A549 (cell line): ENCODE results near the gene ELOVL5.

Experiments used
- CHD2 ChIP-seq: fragments of 150-350 bp; IDR thresholded peaks from 2 replicates; pipeline ENCODE4 v1.6.1; 2014; ENCODE audit warnings: low read length; ENCODE audit not compliant: partially characterized antibody
- CTCF ChIP-seq: fragments of >200 bp; sonication (Bioruptor Twin); formaldehyde crosslinking; IDR thresholded peaks from 3 replicates; pipeline ENCODE4 v1.5.1; 2016
- ESRRA ChIP-seq: fragments of 150-350 bp; IDR thresholded peaks from 2 replicates; pipeline ENCODE4 v1.6.1; 2014; ENCODE audit warnings: mild to moderate bottlenecking, low read length, borderline replicate concordance
- JUNB ChIP-seq: fragments of >200 bp; sonication (Bioruptor Twin); formaldehyde crosslinking; IDR thresholded peaks from 2 replicates; pipeline ENCODE4 v1.6.1; 2016
- MAX ChIP-seq: IDR thresholded peaks from 2 replicates; pipeline ENCODE4 v1.6.1; 2012
- NR3C1 ChIP-seq: fragments of >200 bp; sonication (Bioruptor Twin); formaldehyde crosslinking; IDR thresholded peaks from 3 replicates; pipeline ENCODE4 v1.6.1; 2017
- POLR2A ChIP-seq: IDR thresholded peaks from 2 replicates; pipeline ENCODE4 v1.6.1; 2012; ENCODE audit warnings: mild to moderate bottlenecking, low read length
- POLR2AphosphoS2 ChIP-seq: conservative IDR thresholded peaks from 2 replicates; pipeline ENCODE4 v1.6.1; 2012; ENCODE audit warnings: low read length, improper control_type of control experiment, inconsistent platforms
- RAD21 ChIP-seq, 2 experiments: fragments of >200 bp in 1 of 2; sonication (Bioruptor Twin) in 1 of 2; formaldehyde crosslinking in 1 of 2; IDR thresholded peaks in 1 of 2; conservative IDR thresholded peaks in 1 of 2; 2 replicates in 1 of 2; 3 replicates in 1 of 2; pipeline ENCODE4 v1.6.1; 2012 to 2018; ENCODE audit warnings: inconsistent platforms in 1 of 2
- USF2 ChIP-seq: fragments of 450-650 bp; IDR thresholded peaks from 2 replicates; pipeline ENCODE4 v1.6.1; 2014; ENCODE audit warnings: antibody characterized with exemption
- ZSCAN20 ChIP-seq: fragments of 250-450 bp; sonication (Bioruptor Pico); IDR thresholded peaks from 2 replicates; pipeline ENCODE4 v1.8.0; 2022; ENCODE audit warnings: mild to moderate bottlenecking, moderate library complexity

GRCh38 chr6:53236241-53236640, 112.5 kb downstream of the ELOVL5 start:
- TF ChIP-seq USF2 = no peak
- TF ChIP-seq CTCF = no peak
- no peak for TF ChIP-seq RAD21 (conservative IDR thresholded peaks at IDR 0.05 in 1 of 2, IDR thresholded peaks at IDR 0.05 in 1 of 2)
- TF ChIP-seq POLR2AphosphoS2 = no peak
- no peak for TF ChIP-seq CHD2
- TF ChIP-seq NR3C1 = no peak
- TF ChIP-seq ZSCAN20 (CRISPR knock-in tag) = no peak
- no peak for TF ChIP-seq POLR2A
- no peak for TF ChIP-seq JUNB
- no peak for TF ChIP-seq ESRRA
- TF ChIP-seq MAX = no peak
